Effector memory CD8-positive, alpha-beta T cell (primary cell): ENCODE data around the gene CCT6A.
"Not testable (repeated sequence)": the region's sequence is repeated elsewhere in the genome, so short reads cannot be mapped to it uniquely, and the experiment has no call there.

ENCODE experiments used
- ATAC-seq: fragments of 150-1000 bp; cut with Tn5 transposase; replicated peaks from 2 replicates; pipeline ENCODE4 v1.10.0; 2021; ENCODE audit warnings: mild to moderate bottlenecking, moderate library complexity
- DNase-seq, 3 experiments: peaks; one replicate each; pipeline ENCODE4 v3.0.0; 2021
- H3K27ac Mint-ChIP-seq, 2 donors: one replicate each; pipeline ENCODE4 v1.8.0; 2022; ENCODE audit warnings: mild to moderate bottlenecking in 2 of 2, mixed read lengths in 2 of 2, moderate library complexity in 2 of 2
- H3K27me3 Mint-ChIP-seq, 2 donors: one replicate each; pipeline ENCODE4 v1.8.0; 2022; ENCODE audit warnings: mixed read lengths in 2 of 2
- H3K36me3 Mint-ChIP-seq: one replicate; pipeline ENCODE4 v1.8.0; 2022; ENCODE audit warnings: mild to moderate bottlenecking, moderate library complexity, mixed read lengths; ENCODE audit not compliant: insufficient read depth
- H3K4me1 Mint-ChIP-seq, 2 donors: one replicate each; pipeline ENCODE4 v1.8.0; 2022; ENCODE audit warnings: low read depth in 2 of 2, mixed read lengths in 2 of 2
- H3K4me3 Mint-ChIP-seq, 2 donors: one replicate each; pipeline ENCODE4 v1.8.0; 2022; ENCODE audit warnings: mild to moderate bottlenecking in 2 of 2, mixed read lengths in 2 of 2, moderate library complexity in 2 of 2
- H3K9me3 Mint-ChIP-seq, 2 donors: one replicate each; pipeline ENCODE4 v1.8.0; 2022; ENCODE audit warnings: mixed read lengths in 2 of 2

Gene CCT6A

GRCh38 chr7:56066376-56066775 lies 14.8 kb downstream of the CCT6A start:
- not testable (repeated sequence) for H3K27ac Mint-ChIP-seq, DNase-seq, H3K27me3 Mint-ChIP-seq, H3K4me3 Mint-ChIP-seq, H3K9me3 Mint-ChIP-seq, ATAC-seq
- Mint-ChIP-seq H3K36me3 (peaks cover 73% of the 10 kb centered on the region), H3K4me1 (peaks cover 18 to 29% of the 10 kb centered on the region in 2 donors)

- peaks cover 4 to 5% of the 10 kb centered on the region in 2 donors for H3K4me1 Mint-ChIP-seq
- no peak overlapping the region for H3K4me3 Mint-ChIP-seq
- H3K9me3 Mint-ChIP-seq, result no peaks in the 10 kb centered on the region
- DNase-seq (peak; percentile 57 to 71 (median 69)), ATAC-seq (peak; percentile 93)
- peaks cover 44% of the 10 kb centered on the region for H3K36me3 Mint-ChIP-seq
- H3K27me3 Mint-ChIP-seq, result no peaks in the 10 kb centered on the region
- H3K27ac Mint-ChIP-seq, result no peak overlapping the region
These were observed 22.8 kb downstream of the CCT6A start for GRCh38 chr7:56074371-56074791.

- no peak for ATAC-seq
- no peak overlapping the region for H3K27ac Mint-ChIP-seq
- H3K4me3 Mint-ChIP-seq, result no peak overlapping the region
- no peak for DNase-seq
- H3K9me3 Mint-ChIP-seq, result no peaks in the 10 kb centered on the region
- H3K4me1 Mint-ChIP-seq, result peaks cover 4 to 5% of the 10 kb centered on the region in 2 donors
- H3K36me3 Mint-ChIP-seq, result peaks cover 29% of the 10 kb centered on the region
- no peaks in the 10 kb centered on the region for H3K27me3 Mint-ChIP-seq
These were observed 26.1 kb downstream of the CCT6A start for GRCh38 chr7:56077681-56078080.

GRCh38 chr7:56078196-56078595 lies 26.6 kb downstream of the CCT6A start:
- Mint-ChIP-seq H3K27me3 (no peaks in the 10 kb centered on the region), H3K9me3 (no peaks in the 10 kb centered on the region), H3K27ac (peak overlapping the region in 1 of 2 donors; percentile 84), H3K4me3 (no peak overlapping the region), H3K36me3 (peaks cover 27% of the 10 kb centered on the region), H3K4me1 (peaks cover 4 to 5% of the 10 kb centered on the region in 2 donors)
- DNase-seq (no peak), ATAC-seq (no peak)

GRCh38 chr7:56079450-56080185 lies 28.1 kb downstream of the CCT6A start:
- Mint-ChIP-seq H3K36me3 (peaks cover 23% of the 10 kb centered on the region), H3K27ac (peak overlapping the region in 1 of 2 donors; percentile 84), H3K4me1 (no peaks in the 10 kb centered on the region)

GRCh38 chr7:56080726-56081435 lies 29.3 kb downstream of the CCT6A start:
- not testable (repeated sequence) for DNase-seq, H3K27me3 Mint-ChIP-seq, H3K4me3 Mint-ChIP-seq, H3K27ac Mint-ChIP-seq, H3K4me1 Mint-ChIP-seq, H3K9me3 Mint-ChIP-seq, ATAC-seq
- peaks cover 19% of the 10 kb centered on the region for H3K36me3 Mint-ChIP-seq

More at GRCh38 chr7:56079450-56080185, 28.1 kb downstream of the CCT6A start:
- ATAC-seq (no peak), DNase-seq (no peak)
- Mint-ChIP-seq H3K27me3 (no peaks in the 10 kb centered on the region), H3K4me3 (no peak overlapping the region), H3K9me3 (no peaks in the 10 kb centered on the region)

GRCh38 chr7:56081626-56082340 lies 30.2 kb downstream of the CCT6A start:
- ATAC-seq, result no peak
- peaks cover 25% of the 10 kb centered on the region for H3K36me3 Mint-ChIP-seq
- H3K27me3 Mint-ChIP-seq, result no peaks in the 10 kb centered on the region
- DNase-seq, result no peak
- no peaks in the 10 kb centered on the region for H3K4me1 Mint-ChIP-seq
- H3K9me3 Mint-ChIP-seq, result no peaks in the 10 kb centered on the region
- no peak overlapping the region for H3K27ac Mint-ChIP-seq
- H3K4me3 Mint-ChIP-seq, result no peak overlapping the region

- peaks cover 31% of the 10 kb centered on the region for H3K36me3 Mint-ChIP-seq
- ATAC-seq, result no peak
- H3K4me3 Mint-ChIP-seq, result no peak overlapping the region
- no peak for DNase-seq
- no peaks in the 10 kb centered on the region for H3K4me1 Mint-ChIP-seq
- H3K27ac Mint-ChIP-seq, result no peak overlapping the region
- H3K27me3 Mint-ChIP-seq, result no peaks in the 10 kb centered on the region
- H3K9me3 Mint-ChIP-seq, result no peaks in the 10 kb centered on the region
These were observed 31.7 kb downstream of the CCT6A start for GRCh38 chr7:56083150-56083785.

- peaks cover 35% of the 10 kb centered on the region for H3K36me3 Mint-ChIP-seq
- H3K27me3 Mint-ChIP-seq, result no peaks in the 10 kb centered on the region
- H3K4me3 Mint-ChIP-seq, result no peak overlapping the region
- H3K4me1 Mint-ChIP-seq, result no peaks in the 10 kb centered on the region
- H3K9me3 Mint-ChIP-seq, result no peaks in the 10 kb centered on the region
- ATAC-seq (no peak), DNase-seq (no peak)
- peak overlapping the region in 1 of 2 donors; percentile 52 for H3K27ac Mint-ChIP-seq
These were observed 35.2 kb downstream of the CCT6A start for GRCh38 chr7:56086761-56087160.

GRCh38 chr7:56087445-56087844 lies 35.9 kb downstream of the CCT6A start:
- Mint-ChIP-seq H3K4me3 (no peak overlapping the region), H3K9me3 (no peaks in the 10 kb centered on the region), H3K4me1 (no peaks in the 10 kb centered on the region), H3K27me3 (no peaks in the 10 kb centered on the region), H3K36me3 (peaks cover 29% of the 10 kb centered on the region), H3K27ac (no peak overlapping the region)
- DNase-seq (no peak), ATAC-seq (no peak)

- Mint-ChIP-seq H3K27me3 (no peaks in the 10 kb centered on the region), H3K4me1 (no peaks in the 10 kb centered on the region), H3K36me3 (peaks cover 23% of the 10 kb centered on the region), H3K27ac (no peak overlapping the region), H3K9me3 (no peaks in the 10 kb centered on the region), H3K4me3 (no peak overlapping the region)
- ATAC-seq, result no peak
- no peak for DNase-seq
These were observed 40.0 kb downstream of the CCT6A start for GRCh38 chr7:56091591-56091990.

GRCh38 chr7:56092388-56092787 lies 40.8 kb downstream of the CCT6A start:
- H3K27me3 Mint-ChIP-seq, result not testable (repeated sequence)

GRCh38 chr7:56092789-56093531 lies 41.4 kb downstream of the CCT6A start, which contains the start of gene PHKG1:
TSS of gene PHKG1 (minus strand) at chr7:56092952. CDS start at chr7:56088941, 4,011 bp downstream.
- Mint-ChIP-seq H3K9me3 (no peaks in the 10 kb centered on the region), H3K27ac (no peak within 1 kb of the TSS), H3K36me3 (peaks cover 23% of the 10 kb centered on the region), H3K4me1 (no peaks in the 10 kb centered on the region), H3K27me3 (no peaks in the 10 kb centered on the region), H3K4me3 (no peak within 1 kb of the TSS)
- no peak for ATAC-seq
- no peak for DNase-seq

More at GRCh38 chr7:56092388-56092787, 40.8 kb downstream of the CCT6A start:
- not testable (repeated sequence) for ATAC-seq, H3K9me3 Mint-ChIP-seq, DNase-seq, H3K4me3 Mint-ChIP-seq, H3K4me1 Mint-ChIP-seq, H3K27ac Mint-ChIP-seq
- peaks cover 25% of the 10 kb centered on the region for H3K36me3 Mint-ChIP-seq
